Islet of Langerhans (tissue), 1 donor: ENCODE measurements around the gene MGRN1.

ENCODE experiments used
- FAIRE-seq: peaks from one replicate; lab custom pipeline; 2011; peaks lifted over from hg19 to GRCh38; lab: Jason Lieb, UNC

The MGRN1 gene

GRCh38 chr16:4654011-4654963 lies 29.7 kb downstream of the MGRN1 start:
- no peak for FAIRE-seq

GRCh38 chr16:4654964-4655590 lies 30.5 kb downstream of the MGRN1 start:
- FAIRE-seq = no peak

DNA sequence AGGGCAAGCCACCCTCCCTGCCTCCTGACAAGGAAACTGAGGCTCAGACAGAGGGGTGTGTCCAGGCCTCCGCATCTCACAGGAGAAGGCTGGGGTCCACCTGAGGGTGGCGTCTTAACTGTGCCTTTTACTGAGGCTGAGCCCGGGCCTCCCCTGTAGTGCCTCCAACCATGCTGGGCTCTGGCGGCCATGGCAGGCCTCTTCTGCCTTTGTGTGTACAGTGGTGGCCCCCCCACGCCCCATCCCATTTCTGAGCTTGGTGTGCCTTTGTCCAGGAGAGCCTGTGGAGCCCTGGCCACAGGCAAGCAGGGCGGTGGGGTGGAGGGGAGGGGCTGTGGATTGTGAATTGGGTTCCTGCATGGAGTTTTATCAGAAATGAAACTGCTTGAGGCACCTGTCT lies 31.2 kb downstream of the MGRN1 start:
- no peak for FAIRE-seq

DNA sequence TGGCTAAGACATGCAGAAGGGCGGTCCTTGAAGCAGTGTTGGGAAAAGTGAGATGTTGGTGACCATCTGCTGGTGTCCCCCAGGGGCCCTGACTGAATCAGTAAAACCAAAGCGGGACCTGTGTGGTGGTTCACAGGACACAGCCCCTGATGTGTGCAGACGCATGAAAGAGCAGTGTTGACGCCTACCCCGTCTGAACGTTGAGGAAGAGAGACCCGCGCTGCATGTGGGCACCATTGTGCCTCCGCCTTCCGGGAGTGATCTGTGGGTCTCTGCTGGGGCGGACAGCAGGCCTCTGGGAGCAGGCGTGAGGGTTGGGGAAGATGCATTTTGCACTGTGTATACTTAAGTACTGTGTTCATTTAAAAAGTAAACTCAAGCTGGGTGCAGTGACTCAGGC lies 31.6 kb downstream of the MGRN1 start:
- no peak for FAIRE-seq

GRCh38 chr16:4656695-4657686 lies 32.4 kb downstream of the MGRN1 start:
- FAIRE-seq = no peak

DNA sequence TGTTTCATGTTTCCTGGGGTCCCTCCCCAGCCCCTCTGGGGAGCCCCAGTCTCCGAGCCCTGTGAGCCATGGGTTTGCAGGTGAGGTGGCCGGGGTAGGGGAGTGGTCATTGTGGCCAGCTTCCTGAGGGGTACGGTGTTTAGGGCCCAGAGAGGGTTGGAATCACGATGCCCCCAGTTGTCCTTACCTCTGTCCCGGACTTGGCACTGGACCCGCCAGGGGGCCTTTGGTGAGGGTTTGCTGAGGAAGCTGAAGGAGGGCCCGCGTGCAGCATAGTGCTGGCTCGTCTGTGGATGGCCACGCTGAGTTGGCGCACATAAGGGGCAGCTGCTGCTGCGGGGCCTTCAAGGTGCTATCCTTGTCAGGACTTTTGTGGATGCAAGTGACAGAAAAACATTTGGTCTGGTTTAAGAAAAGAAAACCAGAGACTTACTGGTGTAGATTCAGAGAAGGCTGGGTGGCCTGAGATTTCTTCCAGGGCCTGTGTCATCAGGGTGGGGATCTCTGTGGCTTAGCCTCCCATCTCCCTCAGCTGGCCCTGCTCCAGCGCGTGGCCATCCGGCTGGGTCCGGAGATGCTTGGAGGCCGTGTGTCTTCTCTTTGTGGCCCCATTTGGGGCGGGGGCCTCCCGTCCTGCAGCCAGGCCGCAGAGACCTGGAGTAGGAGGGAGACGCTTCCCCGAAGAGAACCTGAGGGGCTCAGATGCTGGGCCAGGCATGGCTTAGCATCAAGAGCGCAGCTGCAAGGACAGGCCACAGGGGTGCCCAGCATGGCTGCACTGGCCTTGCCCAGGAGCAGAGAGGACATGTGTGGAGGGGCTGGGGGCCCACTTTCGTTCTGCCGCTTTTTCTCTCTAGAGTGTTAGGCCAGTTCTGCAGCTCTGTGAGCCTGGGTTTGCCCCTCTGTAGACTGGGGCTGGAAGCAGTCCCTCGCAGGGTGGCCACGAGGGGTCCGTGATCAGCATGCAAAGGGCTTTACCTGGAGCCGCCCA lies 35.0 kb downstream of the MGRN1 start:
- FAIRE-seq = no peak

GRCh38 chr16:4660454-4661007 lies 35.9 kb downstream of the MGRN1 start:
- no peak for FAIRE-seq

- FAIRE-seq = no peak
Measured at GRCh38 chr16:4661661-4662060, 37.0 kb downstream of the MGRN1 start.

GRCh38 chr16:4663465-4663776 lies 38.8 kb downstream of the MGRN1 start:
- FAIRE-seq = no peak

DNA sequence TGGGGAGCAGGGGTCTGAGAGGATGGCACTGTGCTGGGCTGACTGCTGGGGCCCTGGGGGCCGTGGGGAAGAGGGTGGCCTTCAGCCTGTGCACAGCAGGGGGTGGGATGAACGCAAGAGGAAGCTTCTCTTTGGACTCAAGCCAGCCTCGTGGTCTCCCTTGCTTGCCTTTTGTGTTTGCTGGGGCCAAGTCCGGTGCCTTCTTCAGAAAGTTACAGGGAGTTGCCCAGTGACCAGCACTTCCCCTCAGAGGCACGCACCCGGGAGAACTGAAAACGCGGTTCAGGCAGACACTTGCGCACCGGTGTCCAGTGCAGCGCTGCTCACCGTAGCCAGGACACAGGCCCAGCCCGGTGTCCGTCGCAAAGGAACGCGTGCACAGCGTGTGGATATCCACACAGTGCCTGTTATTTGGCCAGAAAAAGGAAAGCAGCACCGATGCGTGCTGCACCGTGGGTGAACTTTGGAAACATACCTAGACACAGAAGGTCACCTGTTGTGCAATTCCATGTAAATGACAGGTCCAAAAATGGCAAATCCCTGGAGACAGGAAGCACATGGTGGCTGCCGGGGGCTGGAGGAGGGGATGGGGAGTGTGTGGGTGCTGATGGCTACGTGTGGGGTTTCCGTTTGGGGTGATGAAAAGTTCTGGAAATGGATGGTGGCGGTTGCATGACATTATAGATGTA lies 39.3 kb downstream of the MGRN1 start:
- FAIRE-seq = no peak

DNA sequence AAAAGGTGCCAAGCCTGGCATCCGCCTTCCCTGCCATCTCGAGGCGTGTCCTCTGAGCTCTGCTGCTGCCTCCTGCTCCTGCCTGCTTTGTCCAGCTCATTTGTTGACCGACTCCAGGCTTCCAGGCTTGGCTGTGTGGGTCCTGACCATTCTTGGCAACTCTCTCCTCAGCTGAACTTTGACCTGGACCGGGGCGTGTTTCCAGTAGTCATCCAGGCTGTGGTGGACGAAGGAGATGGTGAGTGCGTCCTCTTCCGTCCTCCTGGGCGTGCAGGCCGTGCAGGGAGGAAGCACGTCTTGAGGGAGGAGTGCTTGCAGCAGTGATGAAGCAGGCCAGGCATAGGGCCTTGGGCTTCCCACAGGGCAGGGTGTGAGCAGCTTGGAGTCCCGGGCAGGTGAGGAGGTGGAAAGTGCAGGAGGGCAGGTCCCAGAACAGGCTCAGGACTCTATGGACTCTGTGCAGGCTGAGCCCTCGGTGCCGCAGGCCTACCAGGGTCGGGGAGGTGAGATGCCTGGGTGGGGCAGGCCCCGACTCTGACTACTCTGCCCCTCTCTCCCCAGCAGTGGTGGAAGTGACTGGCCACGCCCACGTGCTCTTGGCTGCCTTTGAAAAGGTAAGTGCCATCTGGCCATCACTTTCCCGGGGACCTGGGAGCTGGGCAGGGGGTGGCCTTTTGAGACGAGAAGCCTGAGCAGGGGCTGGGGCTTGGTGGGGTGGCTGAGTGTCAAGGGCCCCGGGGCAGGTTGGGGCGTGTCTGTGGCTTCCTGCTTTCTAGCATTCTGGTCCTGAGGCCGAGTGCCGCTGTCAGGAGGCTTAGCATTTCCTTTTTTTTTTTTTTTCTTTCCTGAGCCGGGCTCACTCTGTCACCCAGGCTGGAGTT lies 40.2 kb downstream of the MGRN1 start:
- no peak for FAIRE-seq

DNA sequence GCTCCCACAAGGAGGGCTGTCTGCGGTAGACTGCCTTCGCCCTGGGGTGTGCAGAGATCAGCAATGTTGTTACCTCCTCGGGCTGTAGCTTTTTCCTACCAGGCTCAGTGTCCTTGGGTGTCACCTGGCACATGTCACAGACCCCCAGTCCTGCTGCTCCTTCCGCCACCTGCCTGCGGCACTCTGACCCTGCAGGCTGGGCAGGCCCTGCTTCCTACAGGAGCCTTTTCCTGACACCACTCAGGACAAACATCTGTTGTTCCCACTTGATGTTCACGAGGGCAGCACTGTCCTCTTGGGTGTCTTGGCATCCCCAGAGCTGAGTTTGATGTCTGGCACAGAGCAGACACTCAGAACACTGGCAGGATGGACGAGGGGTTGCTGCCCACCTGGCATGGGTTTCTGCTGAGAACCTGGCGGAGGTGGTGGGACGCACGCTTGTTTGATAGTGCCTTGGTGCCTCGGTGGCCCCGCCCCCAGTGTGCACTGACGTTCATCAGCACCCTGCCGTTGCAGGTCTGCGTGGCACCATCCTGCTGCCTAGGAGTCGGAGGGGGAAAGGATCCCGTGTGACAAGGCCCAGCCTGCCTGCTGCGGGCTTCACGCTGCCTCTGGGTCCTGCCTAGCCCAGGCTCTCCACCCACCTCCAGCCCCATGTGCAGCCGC lies 42.0 kb downstream of the MGRN1 start:
- no peak for FAIRE-seq

GRCh38 chr16:4667203-4667963 lies 42.8 kb downstream of the MGRN1 start:
- FAIRE-seq = no peak

DNA sequence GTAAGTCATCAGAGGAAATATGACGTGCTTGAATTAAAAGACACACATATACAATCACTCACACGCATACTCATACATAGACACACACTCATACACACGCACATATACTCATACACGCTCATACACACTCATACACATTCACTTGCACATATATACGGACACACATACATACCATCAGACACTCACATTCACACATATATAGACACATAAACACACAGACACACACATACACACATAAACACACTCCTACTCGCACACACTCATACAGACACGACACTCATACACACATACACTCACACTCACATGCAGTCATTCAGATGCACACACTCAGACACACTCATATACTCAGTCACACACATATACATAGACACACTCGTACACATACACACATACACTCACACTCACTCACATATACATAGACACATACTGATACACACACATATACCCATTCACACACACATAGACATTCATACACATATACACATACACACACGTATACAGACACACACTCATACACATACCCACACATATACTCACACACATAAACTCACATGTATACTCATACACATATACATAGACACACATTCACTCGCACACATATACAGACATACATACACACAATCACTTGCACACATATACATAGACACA lies 43.8 kb downstream of the MGRN1 start:
- no peak for FAIRE-seq

GRCh38 chr16:4673387-4674046 lies 48.9 kb downstream of the MGRN1 start:
- FAIRE-seq = no peak

GRCh38 chr16:4674926-4675530 lies 50.4 kb downstream of the MGRN1 start:
- no peak for FAIRE-seq
